Thyroid gland (tissue), 4 donors: ENCODE data around the gene MB21D2. TPM values are rescaled to one million over a fixed set of nuclear protein-coding genes. Genes with fewer than 3 reads are reported as not detected.

Experiments
- DNase-seq, 2 donors: peaks; one replicate each; pipeline ENCODE4 v3.0.0-alpha.2; 2019
- H3K27ac ChIP-seq, 3 donors: fragments of 200-600 bp; sonication (generic); 1 replicate in 2 of 3; 2 replicates in 1 of 3; pipeline ENCODE4 v1.5.1; 2016 to 2019; ENCODE audit warnings: mild to moderate bottlenecking in 1 of 3, moderate library complexity in 1 of 3
- H3K27me3 ChIP-seq: fragments of 200-600 bp; sonication (generic); one replicate; pipeline ENCODE4 v1.5.1; 2019
- H3K36me3 ChIP-seq, 2 donors: fragments of 200-600 bp; sonication (generic); one replicate each; pipeline ENCODE4 v1.5.1; 2016 to 2019
- H3K4me1 ChIP-seq, 2 donors: fragments of 200-600 bp; sonication (generic); one replicate each; pipeline ENCODE4 v1.5.1; 2017 to 2019
- H3K4me3 ChIP-seq, 3 donors: fragments of 200-600 bp; sonication (generic); replicated peaks in 1 of 3; 1 replicate in 2 of 3; 2 replicates in 1 of 3; pipeline ENCODE4 v1.5.1; 2016; ENCODE audit warnings: mild to moderate bottlenecking in 1 of 3
- H3K9me3 ChIP-seq: fragments of 200-600 bp; sonication (generic); one replicate; pipeline ENCODE4 v1.5.1; 2017
- POLR2A ChIP-seq, 2 donors: fragments of 450-650 bp; IDR thresholded peaks; one replicate each; pipeline ENCODE4 v1.6.1; 2017; ENCODE audit warnings: antibody characterized with exemption in 2 of 2, mild to moderate bottlenecking in 2 of 2, moderate library complexity in 1 of 2
- WGBS, 2 donors: methylation state at CpG; one replicate each; pipeline ENCODE4 v1.1.5; 2017; 5-methylcytosine and 5-hydroxymethylcytosine counted together
- intact Hi-C: fragments of 100-400 bp; cut with DNase I; formaldehyde crosslinking; loops from one replicate; pipeline ENCODE4 v1.15.1; 2023
- total RNA-seq, 4 donors: library from RNA; depleted of rRNA; stranded (reverse); fragments of >200 nt; gene quantifications; one replicate each; pipeline ENCODE4 v1.2.3, GENCODE V29; 2016
- TF ChIP-seq, protein P1 (sequence below), 6 experiments: fragments of 200-600 bp in 3 of 6; fragments of 450-650 bp in 3 of 6; sonication (generic) in 3 of 6; IDR thresholded peaks; one replicate each; pipeline ENCODE4 v1.5.1; 2016 to 2019; ENCODE audit warnings: antibody characterized with exemption in 6 of 6, mild to moderate bottlenecking in 2 of 6, inconsistent platforms in 1 of 6, moderate library complexity in 1 of 6

The MB21D2 gene
- total RNA-seq, 4 donors from 2014 or later: 3.4 to 5.2 (median 3.9) TPM

- Histone ChIP-seq H3K27ac (no peak overlapping the region), H3K4me3 (no peak overlapping the region), H3K36me3 (no peaks in the 10 kb centered on the region), H3K27me3 (no peaks in the 10 kb centered on the region), H3K4me1 (no peaks in the 10 kb centered on the region), H3K9me3 (no peaks in the 10 kb centered on the region)
- WGBS, 2 donors: 23 to 28% methylated on average over 4 of the region's 4 CpGs
- DNase-seq: peak; percentile 12 to 18
- intact Hi-C loops: loop anchor here (5.0 to 10.0 kb wide), 3 partner anchors 102 to 759 kb away; partner anchors contain the start of gene MB21D2
- TF ChIP-seq, protein P1, sequence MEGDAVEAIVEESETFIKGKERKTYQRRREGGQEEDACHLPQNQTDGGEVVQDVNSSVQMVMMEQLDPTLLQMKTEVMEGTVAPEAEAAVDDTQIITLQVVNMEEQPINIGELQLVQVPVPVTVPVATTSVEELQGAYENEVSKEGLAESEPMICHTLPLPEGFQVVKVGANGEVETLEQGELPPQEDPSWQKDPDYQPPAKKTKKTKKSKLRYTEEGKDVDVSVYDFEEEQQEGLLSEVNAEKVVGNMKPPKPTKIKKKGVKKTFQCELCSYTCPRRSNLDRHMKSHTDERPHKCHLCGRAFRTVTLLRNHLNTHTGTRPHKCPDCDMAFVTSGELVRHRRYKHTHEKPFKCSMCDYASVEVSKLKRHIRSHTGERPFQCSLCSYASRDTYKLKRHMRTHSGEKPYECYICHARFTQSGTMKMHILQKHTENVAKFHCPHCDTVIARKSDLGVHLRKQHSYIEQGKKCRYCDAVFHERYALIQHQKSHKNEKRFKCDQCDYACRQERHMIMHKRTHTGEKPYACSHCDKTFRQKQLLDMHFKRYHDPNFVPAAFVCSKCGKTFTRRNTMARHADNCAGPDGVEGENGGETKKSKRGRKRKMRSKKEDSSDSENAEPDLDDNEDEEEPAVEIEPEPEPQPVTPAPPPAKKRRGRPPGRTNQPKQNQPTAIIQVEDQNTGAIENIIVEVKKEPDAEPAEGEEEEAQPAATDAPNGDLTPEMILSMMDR (IDR thresholded peaks at IDR 0.05): peak in 5 of 6 experiments; percentile 32 to 73 (median 63)
- no peak for TF ChIP-seq POLR2A (IDR thresholded peaks at IDR 0.05)
These were observed 104.8 kb downstream of the MB21D2 start for GRCh38 chr3:192812743-192813383.

DNA sequence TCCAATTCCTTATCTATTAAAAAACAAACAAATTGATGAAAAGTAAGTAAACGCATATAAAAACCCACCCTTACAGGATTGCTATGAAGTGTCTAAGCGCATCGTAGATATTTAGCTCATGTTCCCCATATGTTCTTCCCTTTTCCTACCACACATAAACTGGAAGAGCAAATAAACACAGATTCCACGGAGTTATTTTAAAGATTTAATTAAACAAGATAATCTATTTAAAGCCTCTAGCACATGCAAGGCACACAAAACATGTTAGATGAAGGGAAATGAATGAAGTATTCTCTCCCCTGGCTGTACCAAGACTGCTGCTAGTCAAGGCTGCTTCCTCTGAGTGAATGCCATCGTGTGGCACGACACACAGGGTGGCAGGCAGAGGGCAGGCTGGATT, 111.9 kb downstream of the MB21D2 start:
- H3K4me1 ChIP-seq: no peaks in the 10 kb centered on the region
- TF ChIP-seq POLR2A (IDR thresholded peaks at IDR 0.05): no peak
- TF ChIP-seq, protein P1 (IDR thresholded peaks at IDR 0.05): no peak
- no peaks in the 10 kb centered on the region for H3K36me3 ChIP-seq
- H3K9me3 ChIP-seq: no peaks in the 10 kb centered on the region
- WGBS, 2 donors: 95 to 97% methylated on average over 6 of the region's 6 CpGs
- no peak for DNase-seq
- no peak overlapping the region for H3K27ac ChIP-seq
- no peak overlapping the region for H3K4me3 ChIP-seq
- no peaks in the 10 kb centered on the region for H3K27me3 ChIP-seq
- intact Hi-C loops: loop anchor here (5.0 kb wide), 1 partner anchor 243 kb away; no protein-coding TSS in a partner anchor

DNA sequence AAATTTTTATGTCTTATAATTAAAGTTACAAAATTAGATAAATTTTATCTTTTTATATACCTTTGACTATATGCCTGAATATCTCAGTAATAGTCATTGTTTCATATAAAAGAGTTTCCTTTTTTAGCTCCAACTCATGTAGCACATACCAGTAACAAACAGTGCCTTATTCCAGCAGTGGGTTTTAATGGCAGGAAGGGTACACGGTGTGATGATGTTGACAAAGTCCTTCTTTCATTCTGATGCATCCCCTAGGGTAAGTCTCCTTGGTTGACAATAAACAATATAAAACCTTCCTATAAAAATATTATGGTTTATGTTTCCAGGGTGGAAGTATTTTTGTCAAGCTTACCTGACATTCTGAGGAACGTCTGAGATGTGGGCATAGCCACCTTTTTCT, 113.2 kb downstream of the MB21D2 start:
- H3K36me3 ChIP-seq: no peaks in the 10 kb centered on the region
- H3K4me1 ChIP-seq: no peaks in the 10 kb centered on the region
- DNase-seq: no peak
- H3K27me3 ChIP-seq: no peaks in the 10 kb centered on the region
- H3K4me3 ChIP-seq: no peak overlapping the region
- TF ChIP-seq, protein P1 (IDR thresholded peaks at IDR 0.05): no peak
- TF ChIP-seq POLR2A (IDR thresholded peaks at IDR 0.05): no peak
- no peak overlapping the region for H3K27ac ChIP-seq
- WGBS, 2 donors: 77 to 81% methylated on average over 2 of the region's 2 CpGs
- no peaks in the 10 kb centered on the region for H3K9me3 ChIP-seq
- intact Hi-C loops: no loop called here

DNA sequence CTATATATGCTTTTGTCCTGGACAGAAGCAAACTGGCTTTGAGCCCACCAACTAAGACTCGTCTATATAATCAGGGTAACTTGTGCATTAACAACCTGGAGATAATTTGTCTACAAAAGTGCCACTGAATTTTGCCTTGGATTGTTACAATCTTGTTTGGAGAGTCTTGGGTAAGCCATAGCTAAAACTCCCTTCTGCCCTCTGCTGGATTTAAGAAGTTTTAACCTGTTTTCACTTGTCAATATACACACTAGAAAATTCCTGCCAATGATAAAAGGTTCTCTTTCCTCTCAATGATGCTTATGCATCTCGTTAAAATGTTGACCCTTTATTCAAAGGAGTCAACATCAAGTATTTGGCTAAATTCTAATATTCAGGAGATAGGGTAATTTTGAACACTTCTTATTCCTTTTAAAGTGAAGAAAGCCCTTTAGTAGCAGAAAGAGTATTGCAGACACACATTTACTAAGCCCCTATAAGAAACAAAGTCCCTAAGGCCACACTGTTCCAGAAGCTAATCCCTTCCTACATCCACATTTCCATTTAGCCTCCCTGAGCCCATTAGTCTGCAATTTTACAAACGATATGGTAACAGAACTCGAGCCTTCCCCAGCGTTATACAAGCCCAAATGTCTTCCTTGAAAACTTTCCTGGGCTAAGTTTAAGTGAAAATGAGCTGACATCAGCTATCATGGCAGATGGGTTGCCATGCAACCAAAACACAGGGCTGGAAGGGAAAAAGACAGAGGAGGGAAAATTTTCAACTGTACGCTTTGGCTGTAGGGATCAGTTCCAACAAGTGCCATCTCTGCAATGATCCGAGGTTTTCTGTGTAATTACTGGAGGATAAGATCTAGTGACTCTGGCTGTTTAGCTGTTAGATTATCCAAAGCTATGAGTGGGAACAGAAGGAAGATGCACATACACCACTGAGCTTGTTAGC, 114.4 kb downstream of the MB21D2 start:
- 61 to 64% methylated on average over 7 of the region's 7 CpGs for WGBS, 2 donors
- no peak overlapping the region for H3K4me3 ChIP-seq
- intact Hi-C loops: no loop called here
- no peaks in the 10 kb centered on the region for H3K36me3 ChIP-seq
- H3K9me3 ChIP-seq: no peaks in the 10 kb centered on the region
- TF ChIP-seq POLR2A (IDR thresholded peaks at IDR 0.05): no peak
- TF ChIP-seq, protein P1 (IDR thresholded peaks at IDR 0.05): peak; percentile 18 to 60 (median 40)
- no peak overlapping the region for H3K27ac ChIP-seq
- no peaks in the 10 kb centered on the region for H3K27me3 ChIP-seq
- DNase-seq: no peak
- H3K4me1 ChIP-seq: no peaks in the 10 kb centered on the region
